SJCRH30 (cell line): ENCODE data around the gene ANKRD13B. TPM values are rescaled to one million over a fixed set of nuclear protein-coding genes. Genes with fewer than 3 reads are reported as not detected.

Source experiments
- total RNA-seq: library from RNA; depleted of rRNA; stranded (reverse); fragments of >200 nt; shearing (Covaris generic); gene quantifications from 2 replicates; pipeline ENCODE4 v1.2.3, GENCODE V29; 2014; rRNA removed

The ANKRD13B gene
- total RNA-seq, 1 experiment from 2014 or later = 19.2 TPM

Other genes with a start within 250 kb of the ANKRD13B start
- gene TAOK1, start 202.8 kb upstream of the ANKRD13B start, total RNA-seq = 57.5 and 66.3 TPM in 2 replicates
- gene ABHD15, start 26.1 kb upstream of the ANKRD13B start, total RNA-seq = 16.2 and 18.5 TPM in 2 replicates
- 45.0 and 48.0 TPM in 2 replicates for gene TP53I13, start 24.4 kb upstream of the ANKRD13B start, total RNA-seq
- 42.4 and 42.6 TPM in 2 replicates for gene GIT1, start 3.5 kb upstream of the ANKRD13B start, total RNA-seq
- 11.7 and 14.7 TPM in 2 replicates for gene CORO6, start 29.8 kb downstream of the ANKRD13B start, total RNA-seq